GM12864 (cell line): Measurements from ENCODE around the gene FBRSL1.
"Not testable (repeated sequence)": the region's sequence is repeated elsewhere in the genome, so short reads cannot be mapped to it uniquely, and the experiment has no call there.

Source experiments
- DNase-seq: peaks from one replicate; pipeline ENCODE4 v3.0.0-alpha.2; 2011; ENCODE audit warnings: low read depth
- H3K4me3 ChIP-seq: 2 replicates; pipeline ENCODE4 v1.5.1; 2011; ENCODE audit warnings: mild to moderate bottlenecking, low read depth, low read length, control low read depth
- CTCF ChIP-seq: IDR thresholded peaks from 2 replicates; pipeline ENCODE4 v1.5.1; 2011; ENCODE audit warnings: low read depth, mild to moderate bottlenecking, moderate library complexity, low read length, control low read depth, inconsistent platforms; ENCODE audit errors: missing control alignments

Gene FBRSL1

GRCh38 chr12:132527883-132528264 is 37.9 kb downstream of the FBRSL1 start:
- no peak overlapping the region for H3K4me3 ChIP-seq
- no peak for DNase-seq
- no peak for TF ChIP-seq CTCF

DNA sequence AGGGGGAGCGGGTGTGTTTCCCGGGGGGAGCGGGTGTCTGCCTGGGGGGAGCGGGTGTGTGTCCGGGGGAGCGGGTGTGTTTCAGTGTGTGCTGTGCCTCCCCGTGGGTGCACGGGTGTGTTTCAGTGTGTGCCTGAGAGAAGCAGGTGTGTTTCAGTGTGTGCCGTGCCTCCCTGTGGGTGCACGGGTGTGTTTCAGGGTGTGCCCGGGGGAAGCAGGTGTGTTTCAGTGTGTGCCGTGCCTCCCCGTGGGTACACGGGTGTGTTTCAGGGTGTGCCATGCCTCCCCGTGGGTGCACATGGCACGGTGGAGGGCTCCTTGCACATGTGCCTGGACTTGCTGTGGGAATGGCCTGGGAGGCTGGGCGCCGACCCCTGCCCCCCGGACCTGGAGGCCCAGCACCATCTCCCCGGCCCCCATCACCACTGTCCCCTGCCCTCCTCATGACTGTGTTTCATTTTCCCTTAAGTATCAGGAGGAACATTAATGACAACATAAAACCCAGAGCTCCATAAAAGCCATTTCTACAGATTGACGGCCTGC is 38.7 kb downstream of the FBRSL1 start:
- no peak overlapping the region for H3K4me3 ChIP-seq

GRCh38 chr12:132529156-132529839 is 39.3 kb downstream of the FBRSL1 start:
- H3K4me3 ChIP-seq: no peak overlapping the region
- no peak for TF ChIP-seq CTCF
- no peak for DNase-seq

More for the DNA sequence above, 38.7 kb downstream of the FBRSL1 start:
- TF ChIP-seq CTCF: no peak
- no peak for DNase-seq

- TF ChIP-seq CTCF: no peak
- DNase-seq: no peak
- H3K4me3 ChIP-seq: no peak overlapping the region
Measured at GRCh38 chr12:132529906-132530305, 40.0 kb downstream of the FBRSL1 start.

DNA sequence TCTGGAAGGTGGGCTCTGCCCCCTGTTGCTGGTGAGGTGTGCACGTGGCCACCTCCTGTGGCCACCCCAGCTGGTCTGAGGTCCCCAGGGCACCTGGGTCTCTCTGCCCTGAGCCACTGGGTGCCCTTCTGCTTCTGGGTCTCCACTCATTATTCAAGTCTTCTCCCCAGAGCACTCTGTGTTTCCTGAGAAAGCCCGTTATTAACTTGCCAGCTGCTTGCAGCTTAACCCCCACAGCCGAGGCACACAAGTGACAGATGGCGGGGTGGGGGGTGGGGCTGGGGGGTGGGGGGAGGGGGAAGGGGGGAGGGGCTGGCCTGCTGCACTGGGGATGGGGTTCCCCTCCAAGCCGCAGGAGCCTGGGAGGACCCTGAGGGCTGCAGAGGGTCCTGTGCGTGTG is 40.5 kb downstream of the FBRSL1 start:
- no peak for DNase-seq
- H3K4me3 ChIP-seq: no peak overlapping the region
- TF ChIP-seq CTCF: no peak

GRCh38 chr12:132530851-132531250 is 40.9 kb downstream of the FBRSL1 start:
- no peak overlapping the region for H3K4me3 ChIP-seq
- DNase-seq: no peak
- TF ChIP-seq CTCF: no peak

- H3K4me3 ChIP-seq, DNase-seq: not testable (repeated sequence)
Measured at GRCh38 chr12:132532711-132533583, 43.0 kb downstream of the FBRSL1 start.
